HG02642 (cell line): ENCODE measurements around the gene RFLNA.
"Not testable (repeated sequence)": the region's sequence is repeated elsewhere in the genome, so short reads cannot be mapped to it uniquely, and the experiment has no call there.

Source experiments
- ATAC-seq: cut with Tn5 transposase; IDR thresholded peaks from one replicate; pipeline ENCODE4 v1.9.1; 2021; ENCODE audit warnings: mild to moderate bottlenecking; ENCODE audit not compliant: unreplicated experiment, poor library complexity

Gene RFLNA

GRCh38 chr12:124317400-124317799 lies 22.5 kb downstream of the RFLNA start:
- no peak for ATAC-seq

DNA sequence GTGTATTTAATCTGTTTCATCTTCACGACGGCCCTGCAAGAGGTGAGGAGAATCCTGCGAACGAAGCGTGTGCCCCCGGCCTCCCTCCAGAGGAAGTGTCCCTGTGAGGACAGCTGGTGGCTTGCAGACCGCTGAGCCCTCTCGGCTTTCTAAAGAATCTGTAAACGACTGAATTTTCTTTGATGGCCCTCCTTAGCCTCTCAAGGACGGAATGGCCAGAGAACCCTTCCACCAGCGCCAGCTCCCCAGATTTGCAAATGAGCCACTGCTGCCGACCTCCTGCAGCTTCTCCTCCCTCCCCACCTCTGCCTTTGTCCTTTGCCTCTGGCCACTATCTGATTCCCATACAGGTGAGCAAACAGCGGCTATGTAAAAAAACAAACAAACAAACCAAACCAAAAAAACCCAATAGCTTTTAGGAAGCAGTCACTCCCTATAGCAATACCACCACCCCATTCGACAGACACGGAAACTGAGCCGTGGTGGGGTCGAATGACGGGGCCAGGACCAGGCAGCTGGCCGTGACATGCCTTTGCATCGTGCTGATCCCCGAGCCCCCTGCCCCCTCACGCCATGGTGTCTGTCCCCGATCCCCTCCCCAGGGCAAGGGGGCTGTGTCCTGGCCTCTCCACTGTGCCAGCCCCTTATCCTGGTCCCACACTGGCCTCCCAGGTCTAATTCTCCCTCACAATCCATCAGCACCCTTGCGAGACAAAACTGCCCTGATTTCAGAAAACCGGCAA lies 23.6 kb downstream of the RFLNA start:
- ATAC-seq, result no peak

GRCh38 chr12:124319368-124320050 lies 24.6 kb downstream of the RFLNA start:
- ATAC-seq, result no peak

DNA sequence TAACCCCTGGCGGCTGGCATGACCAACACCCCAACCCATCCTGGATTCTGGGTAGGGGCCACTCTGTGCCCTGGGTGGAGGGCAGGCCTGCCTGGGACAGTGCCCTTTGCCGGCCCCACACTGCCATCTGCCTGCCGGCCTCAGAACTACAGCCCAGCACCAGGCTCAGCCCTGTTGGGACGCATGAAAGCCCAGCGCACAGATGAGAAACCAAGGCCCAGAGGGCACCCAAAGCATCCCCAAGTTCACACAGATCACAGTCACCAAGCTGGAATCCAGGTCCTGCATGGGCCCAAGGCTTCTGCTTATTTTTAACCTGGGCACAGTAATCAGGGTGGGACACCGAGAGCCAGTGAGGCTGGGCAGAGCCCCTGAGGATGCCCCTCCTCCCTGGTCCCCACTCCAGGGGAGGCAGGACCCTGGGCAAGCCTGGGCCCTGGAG lies 26.2 kb downstream of the RFLNA start:
- ATAC-seq, result peak; percentile 68

- no peak for ATAC-seq
Measured at GRCh38 chr12:124321556-124322270, 26.8 kb downstream of the RFLNA start.

- ATAC-seq, result no peak
Measured at GRCh38 chr12:124322271-124322998, 27.5 kb downstream of the RFLNA start.

DNA sequence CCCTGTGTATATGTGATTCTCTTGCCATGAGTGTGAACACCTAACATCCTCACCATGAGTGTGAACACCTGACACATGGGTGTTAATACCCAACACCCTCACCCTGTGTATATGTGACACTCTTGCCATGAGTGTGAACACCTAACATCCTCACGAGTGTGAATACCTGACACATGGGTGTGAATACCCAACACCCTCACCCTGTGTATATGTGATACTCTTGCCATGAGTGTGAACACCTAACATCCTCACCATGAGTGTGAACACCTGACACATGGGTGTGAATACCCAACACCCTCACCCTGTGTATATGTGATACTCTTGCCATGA lies 28.1 kb downstream of the RFLNA start:
- ATAC-seq, result not testable (repeated sequence)

DNA sequence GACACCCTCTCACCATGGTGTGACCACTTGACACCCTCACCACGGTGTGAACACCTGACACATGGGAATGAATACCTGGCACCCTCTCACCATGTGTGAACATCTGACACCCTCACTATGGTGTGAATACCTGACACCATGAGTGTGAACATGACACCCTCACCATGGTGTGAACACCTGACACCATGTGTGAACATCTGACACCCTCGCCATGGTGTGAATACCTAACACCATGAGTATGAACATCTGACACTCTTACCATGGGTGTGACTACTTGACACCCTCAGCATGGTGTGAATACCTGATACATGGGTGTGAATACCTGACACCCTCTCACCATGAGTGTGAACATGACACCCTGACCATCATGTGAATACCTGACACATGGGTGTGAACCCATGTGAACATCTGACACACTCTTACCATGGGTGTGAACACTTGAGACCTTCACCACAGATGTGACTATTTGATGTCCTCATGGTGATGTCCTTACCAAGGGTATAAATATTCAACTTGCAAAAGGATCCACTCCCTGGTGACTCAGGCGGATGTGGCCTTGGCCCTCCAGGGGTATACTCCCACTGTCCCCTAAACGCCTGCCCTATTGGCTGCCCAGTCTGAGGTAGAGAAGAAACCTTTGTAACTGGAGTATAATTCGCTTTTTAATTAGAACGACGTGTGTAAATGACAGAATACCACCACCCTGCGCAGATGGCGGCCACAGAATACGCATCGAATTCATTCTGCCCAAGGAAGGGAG lies 29.1 kb downstream of the RFLNA start:
- no peak for ATAC-seq

GRCh38 chr12:124324803-124325705 lies 30.2 kb downstream of the RFLNA start:
- no peak for ATAC-seq

- ATAC-seq, result no peak
Measured at GRCh38 chr12:124326104-124326503, 31.2 kb downstream of the RFLNA start.

DNA sequence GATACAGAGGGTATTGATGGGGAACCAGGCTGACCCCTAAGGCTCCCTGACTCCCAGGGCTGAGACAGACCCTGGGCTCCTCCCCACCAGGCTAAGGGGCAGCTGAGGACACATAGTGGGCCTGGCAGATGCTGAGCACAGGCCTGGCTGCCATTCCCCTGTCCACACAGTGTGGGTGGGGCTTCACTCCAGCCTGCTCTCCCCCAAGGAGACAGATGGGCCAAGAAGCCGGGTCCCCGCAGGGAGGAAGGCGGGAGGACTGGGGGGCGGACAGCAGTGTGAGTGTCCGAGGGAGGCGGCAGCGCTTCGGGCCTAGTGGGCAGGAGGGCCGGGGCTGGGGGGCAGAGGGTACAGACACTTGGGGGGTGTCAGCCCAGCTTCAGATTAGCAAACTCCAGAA lies 32.0 kb downstream of the RFLNA start:
- ATAC-seq, result no peak

- no peak for ATAC-seq
Measured at GRCh38 chr12:124327362-124328043, 32.6 kb downstream of the RFLNA start.

- no peak for ATAC-seq
Measured at GRCh38 chr12:124328116-124328515, 33.2 kb downstream of the RFLNA start.

GRCh38 chr12:124328636-124329035 lies 33.7 kb downstream of the RFLNA start:
- ATAC-seq, result no peak

GRCh38 chr12:124332058-124332672 lies 37.3 kb downstream of the RFLNA start:
- ATAC-seq, result no peak

- no peak for ATAC-seq
Measured at GRCh38 chr12:124332900-124333299, 38.0 kb downstream of the RFLNA start.

DNA sequence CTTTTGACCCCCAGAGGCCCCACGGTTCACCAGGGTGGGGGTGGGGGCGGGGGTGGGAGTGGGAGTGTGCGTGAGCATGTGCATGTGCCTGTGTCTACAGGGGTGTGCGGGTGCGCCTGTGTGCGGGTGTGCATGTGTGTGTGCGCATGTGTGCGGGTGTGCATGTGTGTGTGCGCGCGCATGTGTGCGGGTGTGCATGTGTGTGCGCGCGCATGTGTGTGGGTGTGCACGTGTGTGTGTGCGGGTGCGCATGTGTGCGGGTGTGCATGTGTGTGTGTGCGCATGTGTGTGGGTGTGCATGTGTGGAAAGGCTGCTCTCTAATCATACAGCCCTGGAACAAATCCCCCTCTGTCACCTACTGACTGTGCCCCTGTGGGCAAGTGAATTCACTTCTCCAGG lies 38.8 kb downstream of the RFLNA start:
- ATAC-seq, result no peak

- no peak for ATAC-seq
Measured at GRCh38 chr12:124334266-124334665, 39.4 kb downstream of the RFLNA start.
